ACHN (cell line): Measurements from ENCODE around the gene ARHGEF6.

Experiments
- DNase-seq: peaks from one replicate; pipeline ENCODE4 v3.0.0-alpha.2; 2015
- in situ Hi-C: cut with HindIII; loops from 2 replicates; pipeline ENCODE4 v1.10.0; 2017; ENCODE audit warnings: low sequenced_read_pairs, low pct_ligation_motif_present, low pct_unique_long_range_greater_than_20kb

The ARHGEF6 gene

DNA sequence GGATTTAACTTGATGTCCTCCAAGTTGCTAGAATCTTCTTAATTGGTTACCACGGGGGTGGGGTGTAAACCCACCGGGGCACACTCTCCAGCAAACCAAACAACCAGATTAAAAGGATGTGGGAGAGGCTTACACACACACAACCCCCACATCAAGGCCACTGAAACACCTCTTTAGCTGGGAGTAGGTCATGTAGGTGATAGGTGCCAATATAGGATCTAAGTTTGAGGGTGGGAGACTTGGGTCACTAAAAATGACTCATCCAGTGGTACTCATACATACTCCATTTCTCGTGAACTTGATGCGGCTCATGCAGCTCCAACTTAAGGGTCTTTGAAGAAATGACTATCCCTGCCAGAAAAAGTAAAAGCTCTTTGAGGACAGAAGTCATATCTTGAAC lies 153.3 kb downstream of the ARHGEF6 start:
- no peak for DNase-seq
- in situ Hi-C loops = no loop called here

GRCh38 chrX:136626891-136627290 lies 153.8 kb downstream of the ARHGEF6 start:
- in situ Hi-C loops = no loop called here
- DNase-seq = no peak

- no peak for DNase-seq
- in situ Hi-C loops = no loop called here
Observed at GRCh38 chrX:136626237-136626636, 154.5 kb downstream of the ARHGEF6 start.

- in situ Hi-C loops = no loop called here
- DNase-seq = no peak
Observed at GRCh38 chrX:136625246-136625645, 155.5 kb downstream of the ARHGEF6 start.

DNA sequence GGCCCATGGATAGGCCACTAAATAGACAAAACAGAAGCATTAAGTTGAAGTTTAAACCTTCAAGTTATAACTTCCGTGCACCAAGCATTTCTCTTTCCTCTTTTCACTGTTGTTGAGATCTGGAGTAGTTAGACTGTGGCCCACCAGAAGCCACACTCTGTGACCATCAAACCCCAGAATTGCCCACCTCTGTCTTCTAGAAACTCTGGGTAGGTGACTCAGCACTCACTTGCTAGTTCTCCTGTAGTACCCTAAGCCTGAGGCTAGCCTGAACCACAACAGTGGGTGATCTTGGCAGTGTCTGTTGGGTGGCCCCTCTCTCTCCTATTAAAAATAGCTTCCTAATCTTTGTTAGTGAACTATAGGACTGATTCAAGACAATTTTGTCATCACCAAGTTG lies 157.3 kb downstream of the ARHGEF6 start:
- in situ Hi-C loops = no loop called here
- DNase-seq = no peak

- DNase-seq = no peak
- in situ Hi-C loops = no loop called here
Observed at GRCh38 chrX:136622568-136622967, 158.2 kb downstream of the ARHGEF6 start.

DNA sequence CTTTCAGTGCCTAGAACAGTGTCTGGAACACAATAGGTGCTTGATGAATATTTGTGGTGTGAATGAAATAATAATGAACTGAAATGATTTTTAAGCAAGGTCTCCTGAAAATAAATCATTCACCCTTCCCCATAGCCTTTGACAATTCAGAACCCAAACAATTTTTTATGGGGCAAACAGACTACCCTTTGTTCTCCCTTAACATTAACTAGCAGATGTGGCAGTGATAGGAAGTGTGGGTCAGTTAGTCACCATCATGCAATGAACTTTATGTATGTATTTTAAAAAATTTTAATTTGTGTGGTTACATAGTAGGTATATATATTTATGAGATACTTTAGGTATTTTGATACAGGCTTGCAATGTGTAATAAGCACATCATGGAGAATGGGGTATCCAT lies 160.0 kb downstream of the ARHGEF6 start:
- in situ Hi-C loops = no loop called here
- no peak for DNase-seq

DNA sequence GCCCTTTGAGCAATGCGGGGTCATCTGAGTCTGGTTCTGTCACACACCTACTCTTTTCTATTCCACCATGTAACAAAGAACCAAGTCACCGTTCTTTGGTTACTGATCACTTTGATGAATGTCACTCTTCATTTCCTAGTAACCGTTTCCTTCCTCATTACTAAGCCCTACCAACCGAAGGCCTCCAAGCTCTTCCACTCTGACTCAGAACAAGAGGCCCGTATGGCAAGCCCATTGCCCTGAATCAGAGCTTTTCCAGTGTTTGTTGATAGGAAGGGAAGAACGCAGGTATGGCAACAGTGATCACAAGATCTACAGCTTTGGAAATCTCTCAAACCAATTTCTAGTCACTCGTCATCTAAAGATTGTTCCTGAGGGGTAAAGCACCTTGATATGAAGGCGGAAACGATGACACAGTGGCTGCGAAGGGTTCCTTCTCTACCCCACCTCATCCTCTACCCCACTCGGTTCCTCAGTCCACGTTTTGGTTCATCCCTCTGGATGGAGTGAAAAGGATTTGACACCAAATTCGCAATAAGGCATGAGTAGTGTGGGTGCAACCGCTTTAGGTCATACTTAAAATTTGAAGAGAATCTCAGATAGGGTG lies 160.7 kb downstream of the ARHGEF6 start:
- in situ Hi-C loops = no loop called here
- DNase-seq = no peak

DNA sequence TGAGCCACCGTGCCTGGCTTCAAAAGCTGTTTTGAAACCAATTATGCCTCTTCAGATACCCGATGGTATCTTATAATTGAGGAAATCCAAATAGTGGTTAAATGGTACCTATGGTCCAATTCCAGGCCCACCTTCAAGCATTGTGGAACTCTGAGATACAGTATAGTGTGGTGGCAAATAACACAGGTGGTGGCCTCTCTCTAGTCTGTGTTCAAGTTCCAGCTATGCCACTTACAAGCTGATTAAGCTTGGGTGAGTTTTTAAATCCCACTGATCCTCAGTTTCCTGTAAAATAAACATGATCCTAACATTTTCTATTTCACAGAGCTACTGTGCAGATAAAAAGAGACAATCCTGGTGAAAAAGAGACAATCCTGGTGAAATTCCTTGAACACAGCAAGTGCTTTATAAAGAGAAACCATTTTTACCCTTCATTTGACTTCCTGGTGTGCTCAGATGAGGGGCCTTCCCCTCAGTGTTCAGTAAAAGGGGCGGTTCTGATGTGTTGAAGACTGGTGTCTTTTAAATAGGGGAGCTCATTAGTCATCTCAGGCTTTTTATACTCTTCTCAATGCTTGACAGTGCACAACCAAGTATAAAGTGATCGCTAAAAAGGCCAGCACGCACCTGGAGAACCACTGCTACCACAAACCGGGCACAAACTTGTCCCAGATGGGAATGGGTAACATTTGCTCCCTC lies 163.6 kb downstream of the ARHGEF6 start:
- in situ Hi-C loops = no loop called here
- no peak for DNase-seq
